ENCODE results near the gene TAF9. TPM values are rescaled to one million over a fixed set of nuclear protein-coding genes. Genes with fewer than 3 reads are reported as not detected.
"Not testable (repeated sequence)": the region's sequence is repeated elsewhere in the genome, so short reads cannot be mapped to it uniquely, and the experiment has no call there.

Gene TAF9
- total RNA-seq, 1 donor from 2014 or later, result 45.4 TPM

- intact Hi-C loops (cut with micrococcal nuclease), result loop anchor here (1.0 to 10.0 kb wide), 3 partner anchors 242 to 1050 kb away; no protein-coding TSS in a partner anchor
- Mint-ChIP-seq H3K4me1 (peaks cover 25% of the 10 kb centered on the region), H3K36me3 (ENCODE audit: low read depth) (peaks cover 4% of the 10 kb centered on the region), H3K27ac (peak overlapping the region; percentile 59), H3K9me3 (no peaks in the 10 kb centered on the region), H3K4me3 (peak overlapping the region; percentile 46), H3K27me3 (no peaks in the 10 kb centered on the region)
- ChIA-PET POLR2A (interaction anchor here (0.6 to 2.2 kb wide), 7 partner anchors 12 to 247 kb away, joined by 3 to 13 read pairs (median 4); partner anchors contain the start of genes CDK7 and SLC30A5), CTCF (interaction anchor here (0.8 to 3.2 kb wide), 4 partner anchors 13 to 292 kb away, joined by 4 to 28 read pairs (median 5); partner anchors contain the start of gene SLC30A5)
- ATAC-seq (ENCODE audit: low read depth) (peak; percentile 72), DNase-seq (peak; percentile 56)
- no peak for TF ChIP-seq CTCF (IDR thresholded peaks at IDR 0.05)
These were observed 34.5 kb downstream of the TAF9 start for GRCh38 chr5:69334793-69335268.

GRCh38 chr5:69333668-69334315 lies 35.5 kb downstream of the TAF9 start:
- not testable (repeated sequence) for H3K4me3 Mint-ChIP-seq; DNase-seq; H3K36me3 Mint-ChIP-seq (ENCODE audit: low read depth); H3K27ac Mint-ChIP-seq; ATAC-seq (ENCODE audit: low read depth); H3K9me3 Mint-ChIP-seq; H3K27me3 Mint-ChIP-seq
- peaks cover 25% of the 10 kb centered on the region for H3K4me1 Mint-ChIP-seq
- ChIA-PET POLR2A (interaction anchor here (2.2 kb wide), 1 partner anchor 240 kb away, joined by 12 read pairs; the partner anchor contains the start of gene SLC30A5), CTCF (interaction anchor here (0.8 to 3.2 kb wide), 3 partner anchors 38 to 291 kb away, joined by 4 to 28 read pairs (median 5); partner anchors contain the start of gene SLC30A5)
- intact Hi-C loops (cut with micrococcal nuclease), result loop anchor here (1.0 to 10.0 kb wide), 3 partner anchors 240 to 1049 kb away; no protein-coding TSS in a partner anchor

GRCh38 chr5:69331528-69332445 lies 37.5 kb downstream of the TAF9 start:
- Mint-ChIP-seq H3K27me3 (no peaks in the 10 kb centered on the region), H3K27ac (peak overlapping the region; percentile 97)
- POLR2A ChIA-PET, result interaction anchor here (0.9 to 1.4 kb wide), 4 partner anchors 38 to 1116 kb away, joined by 3 to 14 read pairs (median 5); partner anchors contain the start of genes AK6, CDK7, RAD17 and SLC30A5

GRCh38 chr5:69329905-69330489 lies 39.3 kb downstream of the TAF9 start:
- H3K36me3 Mint-ChIP-seq (ENCODE audit: low read depth), result peaks cover 4% of the 10 kb centered on the region
- CTCF ChIA-PET, result interaction anchor here (1.0 kb wide), 1 partner anchor 236 kb away, joined by 5 read pairs; the partner anchor contains the start of gene SLC30A5

More at GRCh38 chr5:69331528-69332445, 37.5 kb downstream of the TAF9 start:
- no peak for ATAC-seq (ENCODE audit: low read depth)
- intact Hi-C loops (cut with micrococcal nuclease), result loop anchor here (1.0 to 10.0 kb wide), 6 partner anchors 38 to 1047 kb away; partner anchors contain the start of genes AK6, CDK7, CENPH and RAD17
- CTCF ChIA-PET, result interaction anchor here (1.2 to 3.2 kb wide), 2 partner anchors 238 to 289 kb away, joined by 3 to 28 read pairs; partner anchors contain the start of gene SLC30A5
- no peak for TF ChIP-seq CTCF (IDR thresholded peaks at IDR 0.05)
- Mint-ChIP-seq H3K4me1 (peaks cover 25% of the 10 kb centered on the region), H3K36me3 (ENCODE audit: low read depth) (peaks cover 4% of the 10 kb centered on the region), H3K9me3 (no peaks in the 10 kb centered on the region), H3K4me3 (peak overlapping the region; percentile 93)
- DNase-seq, result no peak

More at GRCh38 chr5:69329905-69330489, 39.3 kb downstream of the TAF9 start:
- intact Hi-C loops (cut with micrococcal nuclease), result loop anchor here (10.0 kb wide), 1 partner anchor 1045 kb away; no protein-coding TSS in a partner anchor
- H3K9me3 Mint-ChIP-seq, result no peaks in the 10 kb centered on the region
- no peak for ATAC-seq (ENCODE audit: low read depth)
- TF ChIP-seq CTCF (IDR thresholded peaks at IDR 0.05), result no peak
- POLR2A ChIA-PET, result no interaction called here
- peaks cover 27% of the 10 kb centered on the region for H3K4me1 Mint-ChIP-seq
- no peak overlapping the region for H3K27ac Mint-ChIP-seq
- no peaks in the 10 kb centered on the region for H3K27me3 Mint-ChIP-seq
- DNase-seq, result no peak
- H3K4me3 Mint-ChIP-seq, result no peak overlapping the region
